ENCODE results near the gene RHOBTB1. TPM values are rescaled to one million over a fixed set of nuclear protein-coding genes. Genes with fewer than 3 reads are reported as not detected.

RHOBTB1 gene
- total RNA-seq, 2 experiments from 2014 or later, result not detected

- H3K9me3 ChIP-seq (ENCODE audit: control insufficient read depth in 1 of 2, insufficient read depth in 1 of 2, low read length in 2 of 2), result no peaks in the 10 kb centered on the region
- intact Hi-C loops (cut with DNase I, micrococcal nuclease), result no loop called here
- DNase-seq, result no peak
- Mint-ChIP-seq H3K4me1 (ENCODE audit: low read depth) (no peaks in the 10 kb centered on the region), H3K9me3 (no peaks in the 10 kb centered on the region), H3K27ac (no peak overlapping the region), H3K36me3 (ENCODE audit: low read depth) (no peaks in the 10 kb centered on the region), H3K4me3 (no peak overlapping the region), H3K27me3 (no peaks in the 10 kb centered on the region)
- no peak for TF ChIP-seq CTCF (IDR thresholded peaks at IDR 0.05)
- H3K27me3 ChIP-seq (ENCODE audit: control insufficient read depth in 1 of 2, insufficient read depth in 2 of 2, low read length in 2 of 2), result no peaks in the 10 kb centered on the region
- ChIA-PET POLR2A (no interaction called here), CTCF (interaction anchor here (1.2 kb wide), 1 partner anchor 11 kb away, joined by 3 read pairs; no protein-coding TSS in a partner anchor)
- no peaks in the 10 kb centered on the region for H3K36me3 ChIP-seq (ENCODE audit: insufficient read depth, low read length)
- no peaks in the 10 kb centered on the region for H3K4me1 ChIP-seq (ENCODE audit: insufficient read depth, low read length)
- ATAC-seq (ENCODE audit: poor library complexity), result no peak
- H3K4me3 ChIP-seq (ENCODE audit: low read length), result no peak overlapping the region
- H3K27ac ChIP-seq (ENCODE audit: low read depth in 1 of 2, low read length in 2 of 2), result no peak overlapping the region
Measured at GRCh38 chr10:60821656-60822055, 122.3 kb downstream of the RHOBTB1 start.

GRCh38 chr10:60820093-60820754, 123.8 kb downstream of the RHOBTB1 start:
- ChIA-PET CTCF (interaction anchor here (1.7 kb wide), 1 partner anchor 11 kb away, joined by 4 read pairs; no protein-coding TSS in a partner anchor), POLR2A (interaction anchor here (1.1 kb wide), 1 partner anchor 9 kb away, joined by 3 read pairs; no protein-coding TSS in a partner anchor)

More at GRCh38 chr10:60820093-60820754, 123.8 kb downstream of the RHOBTB1 start:
- TF ChIP-seq CTCF (IDR thresholded peaks at IDR 0.05), result no peak
- Mint-ChIP-seq H3K4me3 (no peak overlapping the region), H3K27me3 (no peaks in the 10 kb centered on the region), H3K9me3 (no peaks in the 10 kb centered on the region), H3K36me3 (ENCODE audit: low read depth) (no peaks in the 10 kb centered on the region), H3K27ac (no peak overlapping the region), H3K4me1 (ENCODE audit: low read depth) (no peaks in the 10 kb centered on the region)
- Histone ChIP-seq H3K4me3 (ENCODE audit: low read length) (no peak overlapping the region), H3K36me3 (ENCODE audit: insufficient read depth, low read length) (no peaks in the 10 kb centered on the region), H3K27ac (ENCODE audit: low read depth in 1 of 2, low read length in 2 of 2) (no peak overlapping the region), H3K4me1 (ENCODE audit: insufficient read depth, low read length) (no peaks in the 10 kb centered on the region), H3K27me3 (ENCODE audit: control insufficient read depth in 1 of 2, insufficient read depth in 2 of 2, low read length in 2 of 2) (no peaks in the 10 kb centered on the region), H3K9me3 (ENCODE audit: control insufficient read depth in 1 of 2, insufficient read depth in 1 of 2, low read length in 2 of 2) (no peaks in the 10 kb centered on the region)
- intact Hi-C loops (cut with DNase I, micrococcal nuclease), result no loop called here
- ATAC-seq (ENCODE audit: poor library complexity), result no peak
- no peak for DNase-seq

Other genes with a start within 250 kb of the RHOBTB1 start
- 1 to 10 TPM in 1 of 2 experiments, under 1 TPM in 1; 0.75 to 1.1 TPM for gene CDK1, start 165.7 kb downstream of the RHOBTB1 start, total RNA-seq

Data from CD4-positive, alpha-beta T cell (primary cell).